Thoracic aorta (tissue), 2 donors: Measurements from ENCODE around the gene LGR4. TPM values are rescaled to one million over a fixed set of nuclear protein-coding genes. Genes with fewer than 3 reads are reported as not detected.

Source experiments
- ATAC-seq: fragments of 150-250 bp; one replicate; pipeline ENCODE4 v1.8.0; 2017; ENCODE audit warnings: low read depth; ENCODE audit not compliant: insufficient number of reproducible peaks, low FRiP score
- DNase-seq: peaks from one replicate; pipeline ENCODE4 v3.0.0-alpha.2; 2020; ENCODE audit warnings: low spot score
- H3K27ac ChIP-seq, 2 donors: fragments of 200-600 bp; sonication (generic); 1 replicate in 1 of 2; 2 replicates in 1 of 2; pipeline ENCODE4 v1.5.1; 2016; ENCODE audit warnings: mild to moderate bottlenecking in 2 of 2, moderate library complexity in 2 of 2
- H3K27me3 ChIP-seq: fragments of 200-600 bp; sonication (generic); replicated peaks from 2 replicates; pipeline ENCODE4 v1.6.0; 2016; ENCODE audit warnings: mild to moderate bottlenecking; ENCODE audit not compliant: insufficient read depth
- H3K36me3 ChIP-seq: fragments of 200-600 bp; sonication (generic); one replicate; pipeline ENCODE4 v1.5.1; 2016
- H3K4me1 ChIP-seq, 2 donors: fragments of 200-600 bp; sonication (generic); 1 replicate in 1 of 2; 2 replicates in 1 of 2; pipeline versions ENCODE4 v1.5.1 to v1.6.0; 2016; ENCODE audit warnings: low read depth in 2 of 2, mild to moderate bottlenecking in 1 of 2; ENCODE audit not compliant: control insufficient read depth in 1 of 2
- H3K4me3 ChIP-seq: fragments of 200-600 bp; sonication (generic); 2 replicates; pipeline ENCODE4 v1.5.1; 2016; ENCODE audit warnings: mild to moderate bottlenecking
- H3K9me3 ChIP-seq: fragments of 200-600 bp; sonication (generic); 2 replicates; pipeline ENCODE4 v1.5.1; 2016
- total RNA-seq, 2 donors: library from RNA; depleted of rRNA; stranded (reverse); fragments of >200 nt; gene quantifications; one replicate each; pipeline versions ENCODE4 v1.1.0 to v1.2.3, GENCODE V29; 2016
- TF ChIP-seq, protein P1 (sequence below): fragments of 200-600 bp; sonication (generic); IDR thresholded peaks from one replicate; pipeline ENCODE4 v1.5.1; 2019; ENCODE audit warnings: antibody characterized with exemption

Gene LGR4
- total RNA-seq, 2 donors from 2014 or later, result 26.4 to 48.6 TPM

DNA sequence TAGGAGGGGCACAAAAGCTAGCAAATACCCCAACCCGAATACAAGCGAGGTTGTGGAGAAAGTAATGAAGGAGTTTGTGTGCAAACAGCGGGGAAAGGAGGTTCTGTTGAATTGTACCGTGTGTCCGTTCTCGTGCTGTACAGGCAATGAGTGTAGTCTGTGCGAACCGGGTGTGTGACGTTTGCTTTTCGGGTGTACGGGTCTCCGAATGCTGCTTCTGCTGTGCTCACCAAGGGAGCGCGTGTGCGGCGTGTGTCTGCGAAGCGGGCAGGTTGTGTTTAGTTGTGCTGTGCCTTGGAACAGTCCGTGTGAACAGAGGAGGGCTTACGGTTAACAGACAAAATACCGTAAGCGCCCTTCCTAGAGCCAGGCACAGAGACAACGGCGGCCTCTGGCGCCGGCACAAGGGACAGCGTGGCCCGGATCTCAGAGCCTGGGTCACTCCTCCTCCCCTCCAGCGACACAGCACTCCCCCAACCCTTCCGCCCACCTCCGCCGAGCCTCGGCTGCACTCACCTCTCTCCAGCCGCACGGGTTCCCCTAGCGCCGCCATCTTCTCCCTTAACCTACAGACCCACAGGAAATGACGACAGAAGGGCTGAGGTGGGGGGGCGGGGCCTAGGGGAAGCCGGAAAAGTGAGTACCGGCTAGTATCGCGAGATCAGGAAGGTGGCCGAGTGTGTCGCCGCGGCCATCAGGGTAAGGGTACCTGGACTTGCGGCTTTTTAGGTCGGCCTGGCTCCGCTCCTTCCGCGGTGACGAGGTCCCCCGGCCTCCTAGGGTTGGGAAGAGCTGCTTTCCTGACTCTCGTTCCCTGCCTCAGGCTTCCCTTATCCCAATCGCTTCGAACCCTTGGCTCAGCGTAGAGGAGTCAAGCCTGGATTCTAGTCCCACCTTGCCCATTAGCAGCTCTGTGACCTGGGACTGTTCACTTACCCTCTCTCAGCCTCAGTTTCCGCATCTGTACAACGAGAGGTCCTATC lies 33.9 kb upstream of the LGR4 start, which contains the start of gene LIN7C:
TSS of gene LIN7C (minus strand) at position 570 of the 983 bp plus-strand sequence. CDS start at position 553, 17 bp downstream.
- Histone ChIP-seq H3K27me3 (no peaks in the 10 kb centered on the region), H3K27ac (peak within 1 kb of the TSS; percentile 91 to 92), H3K36me3 (no peaks in the 10 kb centered on the region), H3K9me3 (no peaks in the 10 kb centered on the region), H3K4me1 (peaks cover 18 to 30% of the 10 kb centered on the region in 2 donors), H3K4me3 (peak within 1 kb of the TSS; percentile 87)
- ATAC-seq (peak; percentile 99), DNase-seq (peak; percentile 95)
- TF ChIP-seq, protein P1, sequence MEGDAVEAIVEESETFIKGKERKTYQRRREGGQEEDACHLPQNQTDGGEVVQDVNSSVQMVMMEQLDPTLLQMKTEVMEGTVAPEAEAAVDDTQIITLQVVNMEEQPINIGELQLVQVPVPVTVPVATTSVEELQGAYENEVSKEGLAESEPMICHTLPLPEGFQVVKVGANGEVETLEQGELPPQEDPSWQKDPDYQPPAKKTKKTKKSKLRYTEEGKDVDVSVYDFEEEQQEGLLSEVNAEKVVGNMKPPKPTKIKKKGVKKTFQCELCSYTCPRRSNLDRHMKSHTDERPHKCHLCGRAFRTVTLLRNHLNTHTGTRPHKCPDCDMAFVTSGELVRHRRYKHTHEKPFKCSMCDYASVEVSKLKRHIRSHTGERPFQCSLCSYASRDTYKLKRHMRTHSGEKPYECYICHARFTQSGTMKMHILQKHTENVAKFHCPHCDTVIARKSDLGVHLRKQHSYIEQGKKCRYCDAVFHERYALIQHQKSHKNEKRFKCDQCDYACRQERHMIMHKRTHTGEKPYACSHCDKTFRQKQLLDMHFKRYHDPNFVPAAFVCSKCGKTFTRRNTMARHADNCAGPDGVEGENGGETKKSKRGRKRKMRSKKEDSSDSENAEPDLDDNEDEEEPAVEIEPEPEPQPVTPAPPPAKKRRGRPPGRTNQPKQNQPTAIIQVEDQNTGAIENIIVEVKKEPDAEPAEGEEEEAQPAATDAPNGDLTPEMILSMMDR, result no peak

DNA sequence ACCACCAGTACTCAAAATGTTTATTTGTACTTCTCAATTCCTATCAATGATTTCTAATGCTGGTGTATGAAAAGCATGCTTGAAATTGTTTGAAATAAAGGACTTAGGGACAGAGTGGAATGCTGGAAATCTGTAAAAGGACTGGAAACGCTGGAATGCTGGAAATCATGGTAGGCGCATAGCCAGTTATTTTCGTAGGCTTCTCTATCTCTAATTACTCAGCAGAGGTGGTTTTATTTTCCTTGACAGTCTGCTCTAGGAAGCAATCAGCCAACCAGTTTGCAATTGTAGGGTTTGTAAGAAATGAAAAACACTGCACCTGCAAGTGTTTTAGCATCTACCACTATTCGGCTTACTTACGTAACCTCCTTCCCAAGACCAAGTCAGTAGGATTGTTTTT lies 33.2 kb upstream of the LGR4 start:
- peaks cover 18 to 30% of the 10 kb centered on the region in 2 donors for H3K4me1 ChIP-seq
- H3K4me3 ChIP-seq, result peak overlapping the region; percentile 87
- H3K27me3 ChIP-seq, result no peaks in the 10 kb centered on the region
- H3K9me3 ChIP-seq, result no peaks in the 10 kb centered on the region
- no peaks in the 10 kb centered on the region for H3K36me3 ChIP-seq
- no peak for ATAC-seq
- TF ChIP-seq, protein P1, result no peak
- peak overlapping the region; percentile 91 to 92 for H3K27ac ChIP-seq
- no peak for DNase-seq

DNA sequence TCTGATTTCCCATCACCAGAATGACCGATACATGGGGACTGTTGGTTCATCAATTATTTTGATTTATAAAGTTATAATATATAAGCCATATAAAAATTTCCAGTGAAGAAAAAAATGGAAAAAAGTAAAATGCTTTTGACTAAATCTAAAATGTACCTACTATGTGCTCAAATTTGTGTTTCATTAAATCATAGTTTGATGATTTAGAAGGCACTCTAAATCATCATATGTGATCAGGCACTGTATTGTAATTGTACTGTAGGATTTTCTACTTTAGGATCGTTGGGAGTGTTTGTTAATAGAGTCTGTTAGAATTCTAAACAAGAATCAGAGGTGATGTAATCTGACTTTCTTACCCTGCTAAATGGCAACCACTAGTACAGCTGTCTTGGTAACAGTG lies 31.6 kb upstream of the LGR4 start:
- Histone ChIP-seq H3K9me3 (no peaks in the 10 kb centered on the region), H3K4me3 (no peak overlapping the region), H3K27me3 (no peaks in the 10 kb centered on the region), H3K4me1 (peaks cover 18 to 30% of the 10 kb centered on the region in 2 donors), H3K36me3 (no peaks in the 10 kb centered on the region), H3K27ac (no peak overlapping the region)
- ATAC-seq (no peak), DNase-seq (no peak)
- TF ChIP-seq, protein P1, result no peak

DNA sequence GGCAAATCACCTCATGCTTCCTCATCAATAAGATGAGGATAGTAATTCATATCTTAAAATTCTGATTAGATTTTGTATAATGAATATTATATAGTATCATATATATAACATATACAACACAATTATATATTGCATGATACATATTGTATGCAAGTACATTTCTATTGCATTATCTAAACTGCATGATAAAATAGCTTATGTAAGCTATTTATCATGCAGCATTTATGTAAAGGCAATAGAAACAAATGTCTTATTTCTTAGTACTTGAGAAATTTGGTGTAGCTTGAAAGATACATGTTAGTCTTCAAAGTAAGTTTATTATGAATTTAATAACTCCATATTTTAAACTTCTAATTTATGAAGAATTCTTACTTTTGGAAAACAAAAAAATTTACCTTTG lies 28.5 kb upstream of the LGR4 start:
- TF ChIP-seq, protein P1, result no peak
- ATAC-seq, result no peak
- no peaks in the 10 kb centered on the region for H3K27me3 ChIP-seq

DNA sequence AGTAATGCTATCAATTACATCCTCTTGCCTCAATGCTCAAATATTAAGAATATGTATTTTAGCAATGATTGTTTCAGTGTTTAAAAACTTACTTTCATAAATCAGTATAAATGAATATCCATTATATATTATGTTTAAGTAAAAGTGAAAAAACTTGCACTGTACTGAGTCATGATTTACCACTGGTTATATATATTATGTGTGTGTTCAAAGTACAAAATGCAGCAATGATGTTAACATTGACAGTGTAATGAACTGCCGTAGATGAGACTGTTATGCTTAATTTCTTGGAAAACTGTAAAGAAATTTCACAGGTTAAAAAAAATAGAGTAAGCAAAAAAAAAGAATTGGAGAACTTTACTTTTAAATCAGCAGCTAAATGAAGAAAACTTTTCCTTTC lies 25.3 kb upstream of the LGR4 start:
- no peaks in the 10 kb centered on the region for H3K36me3 ChIP-seq
- H3K4me1 ChIP-seq, result peaks cover 6 to 14% of the 10 kb centered on the region in 2 donors
- no peak overlapping the region for H3K4me3 ChIP-seq
- ATAC-seq (no peak), DNase-seq (no peak)
- TF ChIP-seq, protein P1, result no peak
- H3K27ac ChIP-seq, result no peak overlapping the region
- no peaks in the 10 kb centered on the region for H3K9me3 ChIP-seq
- no peaks in the 10 kb centered on the region for H3K27me3 ChIP-seq

More for the DNA sequence above, 28.5 kb upstream of the LGR4 start:
- H3K9me3 ChIP-seq, result no peaks in the 10 kb centered on the region
- peaks cover 20 to 31% of the 10 kb centered on the region in 2 donors for H3K4me1 ChIP-seq
- no peak overlapping the region for H3K27ac ChIP-seq
- DNase-seq, result no peak
- H3K4me3 ChIP-seq, result no peak overlapping the region
- no peaks in the 10 kb centered on the region for H3K36me3 ChIP-seq
